GM11168 (cell line): ENCODE measurements around the gene IFNL4.

Experiments used
- in situ Hi-C: fragments of 300-500 bp; cut with MboI; formaldehyde crosslinking; loops from one replicate; pipeline ENCODE4 v1.12.0; 2022; ENCODE audit warnings: low sequenced_read_pairs; ENCODE audit not compliant: unreplicated experiment

The IFNL4 gene

GRCh38 chr19:39197808-39198207, 50.8 kb downstream of the IFNL4 start:
- in situ Hi-C loops = no loop called here

DNA sequence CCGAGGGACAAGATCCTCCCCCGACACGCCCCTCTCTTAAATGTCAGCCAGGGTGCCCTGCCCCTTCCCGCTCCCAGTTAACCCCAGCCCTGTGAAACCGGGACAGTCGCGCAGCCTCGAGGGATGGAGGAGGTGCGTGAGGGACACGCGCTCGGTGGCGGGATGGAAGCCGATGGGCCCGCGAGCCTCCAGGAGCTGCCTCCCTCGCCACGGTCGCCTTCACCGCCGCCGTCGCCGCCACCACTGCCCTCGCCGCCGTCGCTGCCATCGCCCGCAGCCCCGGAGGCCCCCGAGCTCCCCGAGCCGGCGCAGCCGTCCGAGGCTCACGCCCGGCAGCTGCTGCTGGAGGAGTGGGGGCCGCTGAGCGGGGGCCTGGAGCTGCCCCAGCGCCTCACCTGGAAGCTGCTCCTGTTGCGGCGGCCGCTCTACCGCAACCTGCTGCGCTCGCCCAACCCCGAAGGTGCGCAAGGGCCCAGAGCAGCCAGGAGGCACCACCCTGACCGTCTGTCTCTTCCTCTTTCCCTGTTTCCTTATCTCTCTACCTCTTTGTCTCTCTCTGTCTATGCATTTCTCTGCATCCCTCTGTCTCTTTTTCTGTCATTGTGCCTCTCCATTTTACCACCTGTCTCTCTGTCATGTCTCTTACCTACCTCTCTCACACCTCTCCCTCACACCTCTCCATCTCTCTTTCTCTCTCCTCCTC, 51.6 kb downstream of the IFNL4 start, which contains the start of gene NCCRP1:
Gene NCCRP1, plus strand, starts transcription at position 105 of the 703 bp plus-strand sequence. Its CDS starts 19 bp downstream, at position 124.
- in situ Hi-C loops = no loop called here

DNA sequence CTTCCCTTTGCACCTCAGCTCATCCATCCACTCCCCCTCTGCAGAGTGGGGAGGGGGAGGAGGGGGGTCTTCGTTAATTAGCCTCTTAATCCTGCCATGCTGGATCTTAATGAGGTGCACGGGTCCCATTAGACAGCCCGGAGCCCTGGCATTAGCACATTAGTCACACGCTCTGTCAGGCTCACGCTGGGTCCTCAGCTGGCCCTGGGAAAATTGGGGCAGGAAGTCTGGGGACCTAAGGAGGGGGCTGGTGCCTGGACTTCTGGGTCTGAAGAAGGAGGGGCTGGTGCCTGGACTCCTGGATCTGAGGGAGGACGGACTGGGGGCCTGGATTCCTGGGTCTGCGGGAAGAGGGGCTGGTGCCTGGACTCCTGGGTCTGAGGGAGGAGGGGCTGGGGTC, 52.3 kb downstream of the IFNL4 start:
- in situ Hi-C loops = no loop called here
